Mesendoderm (in vitro differentiated cells): ENCODE measurements around the gene B3GALT5.
A peak's percentile ranks its signal among the peaks of the same experiment; 100 is the strongest.

Experiments used
- DNase-seq: peaks from one replicate; pipeline ENCODE4 v3.0.0; 2013
- H2AK5ac ChIP-seq: 2 replicates; pipeline ENCODE4 v1.6.1; 2013; ENCODE audit warnings: low read length, inconsistent platforms
- H2BK120ac ChIP-seq: 2 replicates; pipeline ENCODE4 v1.6.1; 2013; ENCODE audit warnings: low read depth, mild to moderate bottlenecking, low read length, moderate library complexity, mixed read lengths
- H2BK15ac ChIP-seq: replicated peaks from 2 replicates; pipeline ENCODE4 v1.6.1; 2013; ENCODE audit warnings: low read depth, mild to moderate bottlenecking, moderate library complexity
- H2BK5ac ChIP-seq: 2 replicates; pipeline ENCODE4 v1.6.1; 2013; ENCODE audit warnings: low read length, inconsistent platforms
- H3K18ac ChIP-seq: 2 replicates; pipeline ENCODE4 v1.6.1; 2013; ENCODE audit warnings: mild to moderate bottlenecking, low read length, mixed read lengths
- H3K23ac ChIP-seq: one replicate; pipeline ENCODE4 v1.6.1; 2013; ENCODE audit warnings: low read length
- H3K27ac ChIP-seq: 2 replicates; pipeline ENCODE4 v1.5.1; 2013; ENCODE audit warnings: low read depth, mild to moderate bottlenecking, inconsistent platforms, low read length, moderate library complexity
- H3K27me3 ChIP-seq: 2 replicates; pipeline ENCODE4 v1.6.1; 2013; ENCODE audit warnings: low read length, control low read depth, mild to moderate bottlenecking, inconsistent platforms; ENCODE audit not compliant: insufficient read depth, poor library complexity
- H3K36me3 ChIP-seq: 2 replicates; pipeline ENCODE4 v1.6.1; 2013; ENCODE audit warnings: low read length, inconsistent platforms; ENCODE audit not compliant: control insufficient read depth, insufficient read depth
- H3K4ac ChIP-seq: one replicate; pipeline ENCODE4 v1.6.1; 2013; ENCODE audit warnings: low read depth, mild to moderate bottlenecking, low read length, moderate library complexity
- H3K4me1 ChIP-seq: 2 replicates; pipeline ENCODE4 v1.6.1; 2013; ENCODE audit warnings: low read depth, low read length, inconsistent platforms; ENCODE audit not compliant: control insufficient read depth
- H3K4me2 ChIP-seq: 2 replicates; pipeline ENCODE4 v1.6.1; 2013; ENCODE audit warnings: low read length
- H3K4me3 ChIP-seq: 2 replicates; pipeline ENCODE4 v1.5.1; 2013; ENCODE audit warnings: mild to moderate bottlenecking, low read length
- H3K56ac ChIP-seq: one replicate; pipeline ENCODE4 v1.6.1; 2013; ENCODE audit warnings: low read length
- H3K79me1 ChIP-seq: 2 replicates; pipeline ENCODE4 v1.6.1; 2013; ENCODE audit warnings: low read length, inconsistent platforms
- H3K79me2 ChIP-seq: 2 replicates; pipeline ENCODE4 v1.6.1; 2013; ENCODE audit warnings: mild to moderate bottlenecking, low read length; ENCODE audit not compliant: control insufficient read depth, insufficient read depth
- H3K9ac ChIP-seq: 2 replicates; pipeline ENCODE4 v1.6.1; 2013; ENCODE audit warnings: low read length, inconsistent platforms
- H4K5ac ChIP-seq: one replicate; pipeline ENCODE4 v1.6.1; 2013; ENCODE audit warnings: low read length
- H4K8ac ChIP-seq: one replicate; pipeline ENCODE4 v1.6.1; 2013; ENCODE audit warnings: low read depth, mild to moderate bottlenecking, control low read depth, low read length, moderate library complexity
- WGBS: extraction: QIAGEN DNeasy Blood & Tissue Kit; methylation state at CpG from one replicate; pipeline ENCODE4 v1.1.7; 2013; ENCODE audit warnings: low lambda C conversion rate, missing lambda C conversion rate; ENCODE audit not compliant: insufficient coverage; ENCODE audit errors: extremely low coverage; 5-methylcytosine and 5-hydroxymethylcytosine counted together

B3GALT5 gene

GRCh38 chr21:39601187-39601928 is 11.4 kb upstream of the B3GALT5 start:
- H3K4ac ChIP-seq, result no peak overlapping the region
- no peak overlapping the region for H3K27ac ChIP-seq
- H3K4me2 ChIP-seq, result no peak overlapping the region
- H3K79me2 ChIP-seq, result no peaks in the 10 kb centered on the region
- H2BK15ac ChIP-seq, result no peak overlapping the region
- no peak for DNase-seq
- no peaks in the 10 kb centered on the region for H3K36me3 ChIP-seq
- H3K18ac ChIP-seq, result no peak overlapping the region
- no peak overlapping the region for H2AK5ac ChIP-seq
- no peaks in the 10 kb centered on the region for H3K27me3 ChIP-seq
- H4K5ac ChIP-seq, result no peak overlapping the region
- no peak overlapping the region for H2BK5ac ChIP-seq
- H3K4me1 ChIP-seq, result no peaks in the 10 kb centered on the region
- H3K56ac ChIP-seq, result no peak overlapping the region
- no peaks in the 10 kb centered on the region for H3K79me1 ChIP-seq
- no peak overlapping the region for H4K8ac ChIP-seq
- H3K23ac ChIP-seq, result no peak overlapping the region
- WGBS, result no CpG with 5 or more reads among the region's 17 CpGs
- H2BK120ac ChIP-seq, result no peak overlapping the region
- no peak overlapping the region for H3K9ac ChIP-seq
- H3K4me3 ChIP-seq, result no peak overlapping the region

GRCh38 chr21:39602076-39602689 is 10.6 kb upstream of the B3GALT5 start:
- Histone ChIP-seq H2BK15ac (no peak overlapping the region), H3K36me3 (no peaks in the 10 kb centered on the region), H3K18ac (no peak overlapping the region), H3K9ac (no peak overlapping the region), H3K4me1 (no peaks in the 10 kb centered on the region), H3K4me2 (no peak overlapping the region), H3K27me3 (no peaks in the 10 kb centered on the region), H3K4me3 (no peak overlapping the region), H4K5ac (no peak overlapping the region), H3K56ac (no peak overlapping the region), H2BK120ac (no peak overlapping the region), H4K8ac (no peak overlapping the region), H3K79me2 (no peaks in the 10 kb centered on the region), H2BK5ac (no peak overlapping the region), H3K23ac (peak overlapping the region; percentile 85), H2AK5ac (no peak overlapping the region), H3K79me1 (no peaks in the 10 kb centered on the region), H3K27ac (no peak overlapping the region), H3K4ac (no peak overlapping the region)
- no CpG with 5 or more reads among the region's 14 CpGs for WGBS
- DNase-seq, result no peak

- Histone ChIP-seq H2BK5ac (no peak overlapping the region), H2AK5ac (no peak overlapping the region)
Measured at GRCh38 chr21:39602793-39603192, 9.9 kb upstream of the B3GALT5 start.

GRCh38 chr21:39604951-39605350 is 7.8 kb upstream of the B3GALT5 start:
- no peak overlapping the region for H3K4ac ChIP-seq
- H2BK15ac ChIP-seq, result no peak overlapping the region
- no peaks in the 10 kb centered on the region for H3K27me3 ChIP-seq
- no peak overlapping the region for H4K5ac ChIP-seq
- H3K4me3 ChIP-seq, result no peak overlapping the region
- H3K56ac ChIP-seq, result no peak overlapping the region
- H2AK5ac ChIP-seq, result no peak overlapping the region
- no peak overlapping the region for H3K9ac ChIP-seq
- H4K8ac ChIP-seq, result no peak overlapping the region
- H3K36me3 ChIP-seq, result no peaks in the 10 kb centered on the region
- H2BK120ac ChIP-seq, result no peak overlapping the region
- no peak overlapping the region for H3K18ac ChIP-seq
- no peak overlapping the region for H3K23ac ChIP-seq
- H3K4me1 ChIP-seq, result no peaks in the 10 kb centered on the region
- H3K79me1 ChIP-seq, result no peaks in the 10 kb centered on the region
- H3K4me2 ChIP-seq, result no peak overlapping the region
- H3K79me2 ChIP-seq, result no peaks in the 10 kb centered on the region
- H3K27ac ChIP-seq, result no peak overlapping the region
- DNase-seq, result no peak
- H2BK5ac ChIP-seq, result no peak overlapping the region
- no CpG with 5 or more reads among the region's 8 CpGs for WGBS

More at GRCh38 chr21:39602793-39603192, 9.9 kb upstream of the B3GALT5 start:
- Histone ChIP-seq H3K56ac (no peak overlapping the region), H2BK15ac (no peak overlapping the region), H3K4me2 (no peak overlapping the region), H3K79me1 (no peaks in the 10 kb centered on the region), H2BK120ac (no peak overlapping the region), H3K9ac (no peak overlapping the region), H3K27ac (no peak overlapping the region), H4K8ac (no peak overlapping the region), H3K4ac (no peak overlapping the region), H3K36me3 (no peaks in the 10 kb centered on the region), H3K23ac (no peak overlapping the region), H3K79me2 (no peaks in the 10 kb centered on the region), H3K4me1 (no peaks in the 10 kb centered on the region), H3K18ac (no peak overlapping the region), H4K5ac (no peak overlapping the region), H3K4me3 (no peak overlapping the region), H3K27me3 (no peaks in the 10 kb centered on the region)
- no CpG with 5 or more reads among the region's 4 CpGs for WGBS
- DNase-seq, result no peak

- DNase-seq, result peak; percentile 92
Measured at GRCh38 chr21:39610703-39611102, 2.0 kb upstream of the B3GALT5 start.

More at GRCh38 chr21:39610703-39611102, 2.0 kb upstream of the B3GALT5 start:
- Histone ChIP-seq H3K23ac (no peak overlapping the region), H3K9ac (no peak overlapping the region), H3K36me3 (no peaks in the 10 kb centered on the region), H3K79me1 (no peaks in the 10 kb centered on the region), H3K4me3 (no peak overlapping the region), H3K27me3 (no peaks in the 10 kb centered on the region), H4K5ac (no peak overlapping the region), H2BK15ac (no peak overlapping the region), H3K18ac (no peak overlapping the region), H3K4ac (no peak overlapping the region), H3K4me2 (no peak overlapping the region), H3K27ac (no peak overlapping the region), H3K56ac (peak overlapping the region; percentile 1), H2BK120ac (no peak overlapping the region), H3K4me1 (peaks cover 9% of the 10 kb centered on the region), H2BK5ac (no peak overlapping the region), H3K79me2 (peaks cover 2% of the 10 kb centered on the region), H2AK5ac (no peak overlapping the region), H4K8ac (no peak overlapping the region)
- no CpG with 5 or more reads among the region's 3 CpGs for WGBS
